HG03342 (cell line): ENCODE results near the gene TIAM1.

Source experiments
- ATAC-seq: cut with Tn5 transposase; IDR thresholded peaks from one replicate; pipeline ENCODE4 v1.9.1; 2021; ENCODE audit warnings: mild to moderate bottlenecking, moderate library complexity; ENCODE audit not compliant: unreplicated experiment

Gene TIAM1

GRCh38 chr21:31103571-31104265, 240.3 kb downstream of the TIAM1 start:
- no peak for ATAC-seq

GRCh38 chr21:31103163-31103562, 240.9 kb downstream of the TIAM1 start:
- no peak for ATAC-seq

GRCh38 chr21:31099122-31099521, 244.9 kb downstream of the TIAM1 start:
- no peak for ATAC-seq

GRCh38 chr21:31098576-31099005, 245.5 kb downstream of the TIAM1 start:
- ATAC-seq: no peak

GRCh38 chr21:31092832-31093625, 251.0 kb downstream of the TIAM1 start:
- ATAC-seq: no peak

- ATAC-seq: no peak
Observed at GRCh38 chr21:31090376-31090775, 253.7 kb downstream of the TIAM1 start.

GRCh38 chr21:31088474-31088751, 255.6 kb downstream of the TIAM1 start:
- ATAC-seq: no peak

GRCh38 chr21:31087639-31088473, 256.2 kb downstream of the TIAM1 start:
- no peak for ATAC-seq

- ATAC-seq: no peak
Observed at GRCh38 chr21:31084689-31085088, 259.4 kb downstream of the TIAM1 start.

GRCh38 chr21:31078796-31079195, 265.3 kb downstream of the TIAM1 start:
- ATAC-seq: no peak

- no peak for ATAC-seq
Observed at GRCh38 chr21:31078216-31078615, 265.8 kb downstream of the TIAM1 start.

- ATAC-seq: no peak
Observed at GRCh38 chr21:31075848-31076247, 268.2 kb downstream of the TIAM1 start.

GRCh38 chr21:31072533-31072932, 271.5 kb downstream of the TIAM1 start:
- ATAC-seq: no peak
